Effector memory CD8-positive, alpha-beta T cell (primary cell): ENCODE results near the gene PRKCQ.

Source experiments
- ATAC-seq: fragments of 150-1000 bp; cut with Tn5 transposase; replicated peaks from 2 replicates; pipeline ENCODE4 v1.10.0; 2021; ENCODE audit warnings: mild to moderate bottlenecking, moderate library complexity
- DNase-seq, 3 experiments: peaks; one replicate each; pipeline ENCODE4 v3.0.0; 2021
- H3K27ac Mint-ChIP-seq, 2 donors: one replicate each; pipeline ENCODE4 v1.8.0; 2022; ENCODE audit warnings: mild to moderate bottlenecking in 2 of 2, mixed read lengths in 2 of 2, moderate library complexity in 2 of 2
- H3K27me3 Mint-ChIP-seq, 2 donors: one replicate each; pipeline ENCODE4 v1.8.0; 2022; ENCODE audit warnings: mixed read lengths in 2 of 2
- H3K36me3 Mint-ChIP-seq: one replicate; pipeline ENCODE4 v1.8.0; 2022; ENCODE audit warnings: mild to moderate bottlenecking, moderate library complexity, mixed read lengths; ENCODE audit not compliant: insufficient read depth
- H3K4me1 Mint-ChIP-seq, 2 donors: one replicate each; pipeline ENCODE4 v1.8.0; 2022; ENCODE audit warnings: low read depth in 2 of 2, mixed read lengths in 2 of 2
- H3K4me3 Mint-ChIP-seq, 2 donors: one replicate each; pipeline ENCODE4 v1.8.0; 2022; ENCODE audit warnings: mild to moderate bottlenecking in 2 of 2, mixed read lengths in 2 of 2, moderate library complexity in 2 of 2
- H3K9me3 Mint-ChIP-seq, 2 donors: one replicate each; pipeline ENCODE4 v1.8.0; 2022; ENCODE audit warnings: mixed read lengths in 2 of 2

The PRKCQ gene

DNA sequence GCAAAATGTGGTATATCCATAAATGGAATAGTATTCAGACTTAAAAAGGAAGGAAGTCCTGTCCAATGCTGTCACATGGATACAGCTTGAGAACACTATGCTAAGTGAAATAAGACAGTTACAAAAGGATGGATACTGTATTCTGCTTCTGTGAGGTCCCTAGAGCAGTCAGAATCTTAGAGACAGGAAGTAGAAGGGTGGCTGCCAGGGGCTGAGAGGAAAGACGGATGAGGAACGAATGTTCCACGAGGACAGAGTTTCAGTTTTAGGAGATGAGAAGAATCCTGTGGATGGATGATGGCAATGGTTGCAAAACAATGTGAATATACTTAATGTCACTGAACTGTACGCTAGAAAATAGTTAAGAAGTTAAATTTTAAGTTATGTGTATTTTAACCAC lies 3.8 kb downstream of the PRKCQ start:
- no peak for ATAC-seq
- H3K36me3 Mint-ChIP-seq: peaks cover 31% of the 10 kb centered on the region
- peaks cover 58 to 60% of the 10 kb centered on the region in 2 donors for H3K4me1 Mint-ChIP-seq
- no peaks in the 10 kb centered on the region for H3K9me3 Mint-ChIP-seq
- peak overlapping the region; percentile 77 to 92 for H3K27ac Mint-ChIP-seq
- peak overlapping the region; percentile 66 to 70 for H3K4me3 Mint-ChIP-seq
- DNase-seq: no peak
- H3K27me3 Mint-ChIP-seq: no peaks in the 10 kb centered on the region

DNA sequence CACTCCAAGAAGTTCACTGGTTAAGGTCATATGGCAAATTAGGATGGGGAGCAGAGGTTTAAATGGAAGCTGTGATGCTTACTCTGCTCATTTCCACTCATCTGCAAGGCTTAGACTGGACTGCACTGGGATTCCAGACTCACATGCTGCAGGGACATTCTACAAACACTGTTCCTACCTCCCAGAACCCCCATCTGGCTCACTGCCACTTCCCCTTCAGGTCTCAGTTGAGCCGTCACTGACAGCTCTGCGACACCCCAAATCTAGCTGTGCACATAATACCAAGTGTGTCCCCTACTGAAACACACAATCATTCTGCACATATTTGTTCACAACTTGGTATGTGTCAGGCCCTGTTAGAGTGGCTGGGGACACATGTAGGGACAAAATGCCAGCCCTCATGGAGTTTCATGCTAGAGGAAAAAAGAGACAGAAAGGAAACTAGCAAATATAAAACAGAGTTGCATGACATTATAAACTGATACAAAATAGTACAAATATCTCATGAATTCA lies 5.4 kb downstream of the PRKCQ start:
- peak overlapping the region; percentile 77 to 92 for H3K27ac Mint-ChIP-seq

DNA sequence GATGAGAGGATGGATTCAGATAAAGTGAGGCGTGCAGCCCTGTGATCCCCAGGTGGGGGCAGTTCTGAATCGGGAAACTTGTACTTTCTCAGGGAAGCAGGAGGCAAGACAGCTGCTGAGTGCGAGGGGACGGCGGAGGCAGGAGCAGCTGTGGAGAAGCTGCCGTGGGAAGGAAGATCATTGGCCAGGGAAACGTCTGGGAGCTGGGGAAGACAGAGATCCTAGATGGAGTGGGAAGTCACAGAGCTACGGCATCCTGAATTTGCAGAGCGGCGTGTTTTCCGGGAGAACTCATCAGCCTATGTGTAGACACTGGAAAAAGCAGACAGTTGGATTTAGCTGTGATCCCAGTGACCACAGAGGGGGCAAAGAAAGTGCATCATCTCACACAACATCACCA lies 9.2 kb downstream of the PRKCQ start:
- DNase-seq: no peak
- peaks cover 22% of the 10 kb centered on the region for H3K36me3 Mint-ChIP-seq
- H3K27me3 Mint-ChIP-seq: no peaks in the 10 kb centered on the region
- H3K4me3 Mint-ChIP-seq: peak overlapping the region; percentile 51 to 56
- peak overlapping the region; percentile 36 to 88 for H3K27ac Mint-ChIP-seq
- no peak for ATAC-seq
- peaks cover 73 to 88% of the 10 kb centered on the region in 2 donors for H3K4me1 Mint-ChIP-seq
- H3K9me3 Mint-ChIP-seq: no peaks in the 10 kb centered on the region

More for the DNA sequence above, 5.4 kb downstream of the PRKCQ start:
- no peak for ATAC-seq
- Mint-ChIP-seq H3K9me3 (no peaks in the 10 kb centered on the region), H3K27me3 (no peaks in the 10 kb centered on the region), H3K4me1 (peaks cover 72 to 74% of the 10 kb centered on the region in 2 donors), H3K4me3 (peak overlapping the region; percentile 66 to 70), H3K36me3 (peaks cover 25% of the 10 kb centered on the region)
- DNase-seq: no peak

GRCh38 chr10:6569259-6569658 lies 10.8 kb downstream of the PRKCQ start:
- Mint-ChIP-seq H3K36me3 (peaks cover 24% of the 10 kb centered on the region), H3K27ac (peak overlapping the region; percentile 87 to 88), H3K4me1 (peaks cover 62 to 83% of the 10 kb centered on the region in 2 donors), H3K27me3 (no peaks in the 10 kb centered on the region), H3K9me3 (no peaks in the 10 kb centered on the region), H3K4me3 (peak overlapping the region; percentile 51 to 56)
- ATAC-seq (peak; percentile 40), DNase-seq (no peak)

- H3K36me3 Mint-ChIP-seq: peaks cover 27% of the 10 kb centered on the region
- H3K4me3 Mint-ChIP-seq: peak overlapping the region in 1 of 2 donors; percentile 15
- H3K27ac Mint-ChIP-seq: peak overlapping the region in 1 of 2 donors; percentile 85
- ATAC-seq (no peak), DNase-seq (no peak)
- no peaks in the 10 kb centered on the region for H3K27me3 Mint-ChIP-seq
- peaks cover 65 to 86% of the 10 kb centered on the region in 2 donors for H3K4me1 Mint-ChIP-seq
- no peaks in the 10 kb centered on the region for H3K9me3 Mint-ChIP-seq
Measured at GRCh38 chr10:6567884-6568283, 12.2 kb downstream of the PRKCQ start.

- H3K36me3 Mint-ChIP-seq: peaks cover 27% of the 10 kb centered on the region
- no peak overlapping the region for H3K4me3 Mint-ChIP-seq
- peak overlapping the region; percentile 80 to 85 for H3K27ac Mint-ChIP-seq
- no peaks in the 10 kb centered on the region for H3K27me3 Mint-ChIP-seq
- DNase-seq: no peak
- peaks cover 62 to 86% of the 10 kb centered on the region in 2 donors for H3K4me1 Mint-ChIP-seq
- H3K9me3 Mint-ChIP-seq: no peaks in the 10 kb centered on the region
- ATAC-seq: no peak
Measured at GRCh38 chr10:6567203-6567703, 12.8 kb downstream of the PRKCQ start.

DNA sequence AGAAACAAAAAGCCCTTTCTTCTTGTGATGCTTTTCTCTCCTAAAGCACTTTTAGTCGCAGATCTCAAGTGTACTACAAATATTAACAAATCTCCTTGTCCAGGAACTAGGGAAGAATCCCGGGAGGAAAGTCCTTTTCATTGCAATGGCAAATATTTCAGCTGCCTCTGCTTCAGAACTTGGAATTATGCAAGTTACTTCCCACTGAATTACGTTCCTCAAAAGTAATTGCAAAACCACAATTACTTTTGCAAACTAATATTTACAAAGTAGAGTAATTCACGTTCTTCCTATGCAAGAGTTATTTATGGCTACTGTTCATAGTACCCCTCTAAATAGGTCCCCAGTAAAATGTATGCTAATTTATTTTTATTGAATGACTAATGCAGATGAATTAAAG lies 14.5 kb downstream of the PRKCQ start:
- no peak for DNase-seq
- no peaks in the 10 kb centered on the region for H3K9me3 Mint-ChIP-seq

GRCh38 chr10:6564367-6564766 lies 15.7 kb downstream of the PRKCQ start:
- ATAC-seq (peak; percentile 52), DNase-seq (no peak)
- peak overlapping the region; percentile 78 to 96 for H3K27ac Mint-ChIP-seq
- peaks cover 49 to 78% of the 10 kb centered on the region in 2 donors for H3K4me1 Mint-ChIP-seq
- no peaks in the 10 kb centered on the region for H3K9me3 Mint-ChIP-seq
- peak overlapping the region; percentile 68 to 74 for H3K4me3 Mint-ChIP-seq
- H3K36me3 Mint-ChIP-seq: peaks cover 26% of the 10 kb centered on the region
- H3K27me3 Mint-ChIP-seq: no peaks in the 10 kb centered on the region

More for the DNA sequence above, 14.5 kb downstream of the PRKCQ start:
- ATAC-seq: no peak
- H3K4me3 Mint-ChIP-seq: no peak overlapping the region
- no peaks in the 10 kb centered on the region for H3K27me3 Mint-ChIP-seq
- peaks cover 28% of the 10 kb centered on the region for H3K36me3 Mint-ChIP-seq
- H3K27ac Mint-ChIP-seq: peak overlapping the region; percentile 78 to 96
- H3K4me1 Mint-ChIP-seq: peaks cover 55 to 80% of the 10 kb centered on the region in 2 donors

GRCh38 chr10:6563731-6564130 lies 16.3 kb downstream of the PRKCQ start:
- peaks cover 26% of the 10 kb centered on the region for H3K36me3 Mint-ChIP-seq
- peak overlapping the region; percentile 68 to 74 for H3K4me3 Mint-ChIP-seq
- ATAC-seq (peak; percentile 10), DNase-seq (no peak)
- H3K27me3 Mint-ChIP-seq: no peaks in the 10 kb centered on the region
- H3K27ac Mint-ChIP-seq: peak overlapping the region; percentile 78 to 96
- H3K4me1 Mint-ChIP-seq: peaks cover 49 to 78% of the 10 kb centered on the region in 2 donors
- H3K9me3 Mint-ChIP-seq: no peaks in the 10 kb centered on the region

GRCh38 chr10:6563075-6563474 lies 17.0 kb downstream of the PRKCQ start:
- H3K27me3 Mint-ChIP-seq: no peaks in the 10 kb centered on the region
- H3K36me3 Mint-ChIP-seq: peaks cover 29% of the 10 kb centered on the region
- H3K27ac Mint-ChIP-seq: peak overlapping the region; percentile 78 to 96
- peaks cover 56 to 80% of the 10 kb centered on the region in 2 donors for H3K4me1 Mint-ChIP-seq
- DNase-seq: peak in 2 of 3 experiments; percentile 17 to 23
- peak; percentile 40 for ATAC-seq
- peak overlapping the region; percentile 68 to 74 for H3K4me3 Mint-ChIP-seq
- no peaks in the 10 kb centered on the region for H3K9me3 Mint-ChIP-seq

- Mint-ChIP-seq H3K27me3 (no peaks in the 10 kb centered on the region), H3K9me3 (peaks cover 0 to 6% of the 10 kb centered on the region in 2 donors), H3K27ac (peak overlapping the region; percentile 78 to 96), H3K4me3 (peak overlapping the region; percentile 53 to 68), H3K36me3 (peaks cover 27% of the 10 kb centered on the region), H3K4me1 (peaks cover 64 to 85% of the 10 kb centered on the region in 2 donors)
- ATAC-seq (no peak), DNase-seq (no peak)
Measured at GRCh38 chr10:6562221-6562620, 17.9 kb downstream of the PRKCQ start.

DNA sequence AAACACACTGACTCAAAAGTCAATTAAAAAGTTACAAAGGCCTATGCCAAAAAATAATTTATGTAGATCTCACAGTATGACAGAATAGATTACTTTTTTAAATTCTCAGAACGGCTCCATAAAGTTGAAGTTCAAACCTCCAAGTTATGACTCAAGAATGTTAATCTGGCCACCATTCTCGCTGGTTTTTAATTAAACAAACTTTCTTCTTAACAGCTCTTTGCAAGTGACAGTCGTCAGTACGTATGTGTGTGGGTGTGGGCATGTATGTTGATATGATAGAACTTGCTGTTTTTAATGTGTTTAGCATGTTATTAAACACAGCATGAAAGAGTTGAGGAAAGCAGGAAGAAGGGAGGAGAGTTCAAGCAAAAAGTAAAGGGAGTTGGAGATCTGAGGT lies 18.5 kb downstream of the PRKCQ start:
- no peak for DNase-seq
- H3K27ac Mint-ChIP-seq: peak overlapping the region; percentile 78 to 96
- no peaks in the 10 kb centered on the region for H3K27me3 Mint-ChIP-seq
- no peak for ATAC-seq
- H3K9me3 Mint-ChIP-seq: peaks cover 2 to 8% of the 10 kb centered on the region in 2 donors
- H3K36me3 Mint-ChIP-seq: peaks cover 27% of the 10 kb centered on the region
- peak overlapping the region; percentile 0 to 52 for H3K4me3 Mint-ChIP-seq
- H3K4me1 Mint-ChIP-seq: peaks cover 65 to 86% of the 10 kb centered on the region in 2 donors

DNA sequence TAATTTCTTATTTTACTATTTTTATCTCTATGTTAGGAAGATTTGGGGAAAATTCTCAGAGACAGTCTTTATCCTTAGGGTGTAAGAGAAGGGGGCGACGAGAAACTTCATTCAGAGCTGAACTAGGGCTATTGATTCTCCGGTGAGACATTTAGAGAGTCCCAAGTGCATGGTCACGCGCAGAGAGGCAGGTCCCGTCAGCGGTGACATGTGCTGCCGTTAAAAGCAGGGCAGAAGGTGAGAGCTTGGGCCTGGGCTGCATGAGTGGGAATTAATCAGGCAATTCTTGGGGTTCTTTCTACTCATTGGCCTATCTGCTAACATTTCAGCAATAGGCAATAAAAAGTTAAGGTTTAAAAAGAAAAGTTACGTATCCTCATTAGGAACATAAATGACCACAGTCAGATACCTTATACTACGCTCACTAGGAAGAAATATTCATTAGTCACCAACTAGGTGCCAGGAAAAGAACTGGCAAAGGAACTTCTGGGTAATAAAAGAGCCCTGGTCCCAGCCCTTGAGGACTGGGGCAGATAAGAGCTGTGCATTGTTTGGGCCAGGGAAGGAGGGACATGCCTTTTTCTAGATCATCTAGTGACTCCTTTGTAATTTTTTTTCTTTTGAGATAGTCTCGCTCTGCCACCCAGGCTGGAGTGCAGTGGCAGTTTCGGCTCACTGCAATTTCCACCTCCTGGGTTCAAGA lies 21.2 kb downstream of the PRKCQ start:
- Mint-ChIP-seq H3K4me1 (peaks cover 70 to 89% of the 10 kb centered on the region in 2 donors), H3K27ac (peak overlapping the region; percentile 88 to 96), H3K27me3 (no peaks in the 10 kb centered on the region), H3K4me3 (peak overlapping the region; percentile 76 to 85), H3K9me3 (peaks cover 2 to 8% of the 10 kb centered on the region in 2 donors), H3K36me3 (peaks cover 23% of the 10 kb centered on the region)
- peak; percentile 70 for ATAC-seq
- DNase-seq: peak; percentile 37 to 40 (median 39)
